IPS-18c (cell line): ENCODE measurements around the gene DPYSL4.

Source experiments
- H3K4me3 ChIP-seq: 2 replicates; pipeline ENCODE4 v1.7.0; 2013; ENCODE audit warnings: low read depth, mild to moderate bottlenecking, low read length, moderate library complexity; ENCODE audit not compliant: insufficient read depth
- H3K9me3 ChIP-seq: one replicate; pipeline ENCODE4 v1.6.1; 2013; ENCODE audit warnings: mild to moderate bottlenecking, low read length, moderate library complexity; ENCODE audit not compliant: control insufficient read depth, insufficient read depth

Gene DPYSL4

GRCh38 chr10:132250481-132251475 is 64.0 kb downstream of the DPYSL4 start:
- no peaks in the 10 kb centered on the region for H3K9me3 ChIP-seq

GRCh38 chr10:132251928-132252327 is 65.2 kb downstream of the DPYSL4 start:
- Histone ChIP-seq H3K4me3 (no peak overlapping the region), H3K9me3 (no peaks in the 10 kb centered on the region)

More at GRCh38 chr10:132250481-132251475, 64.0 kb downstream of the DPYSL4 start:
- no peak overlapping the region for H3K4me3 ChIP-seq

- no peak overlapping the region for H3K4me3 ChIP-seq
- no peaks in the 10 kb centered on the region for H3K9me3 ChIP-seq
Measured at GRCh38 chr10:132252412-132252811, 65.7 kb downstream of the DPYSL4 start.

- Histone ChIP-seq H3K4me3 (no peak overlapping the region; the same call in 1 of the 2 replicates), H3K9me3 (no peaks in the 10 kb centered on the region)
Measured at GRCh38 chr10:132253092-132253687, 66.4 kb downstream of the DPYSL4 start.

- no peaks in the 10 kb centered on the region for H3K9me3 ChIP-seq
- H3K4me3 ChIP-seq: no peak overlapping the region
Measured at GRCh38 chr10:132254841-132255240, 68.1 kb downstream of the DPYSL4 start.
